ENCODE results near the gene ZNF609. TPM values are rescaled to one million over a fixed set of nuclear protein-coding genes. Genes with fewer than 3 reads are reported as not detected.

ZNF609 gene
- total and polyA plus RNA-seq, 10 of the 15 experiments (the other 5 are each of a cell fraction or from before 2014, with no cell fraction given), result 5.1 to 35.3 (median 13.6) TPM

- 0 out of 2 replicates have a peak, but pooled peaks have one; percentile 33 for TF ChIP-seq MEF2A (IDR thresholded peaks at IDR 0.05; ENCODE audit: insufficient read depth, low read depth, low read length)
- TF ChIP-seq MTA3 (IDR thresholded peaks at IDR 0.05; ENCODE audit: borderline replicate concordance, low read length), result peak; percentile 28; the same call in 1 of the 2 replicates
- TF ChIP-seq ATF2 (IDR thresholded peaks at IDR 0.05; ENCODE audit: low read length), result peak; percentile 78
- TF ChIP-seq TBL1XR1 (IDR thresholded peaks at IDR 0.05; ENCODE audit: low read depth, low read length), result peak; percentile 38; the same call in 1 of the 2 replicates
- TF ChIP-seq TAF1 (IDR thresholded peaks at IDR 0.05; ENCODE audit: borderline replicate concordance, low read depth, low read length), result no peak
- TF ChIP-seq EP300 (IDR thresholded peaks at IDR 0.05; ENCODE audit: borderline replicate concordance in 1 of 2, control insufficient read depth in 1 of 2, low read depth in 2 of 2, low read length in 2 of 2), result peak in 1 of 2 experiments; percentile 56; a peak in 1 of 4 replicates
- TF ChIP-seq IKZF1 (conservative IDR thresholded peaks at IDR 0.05), result peak; percentile 73
- TF ChIP-seq YY1 (IDR thresholded peaks at IDR 0.05; ENCODE audit: low read depth, low read length), result no peak
- TF ChIP-seq RELB (IDR thresholded peaks at IDR 0.05; ENCODE audit: low read depth), result peak; percentile 57; the same call in 1 of the 2 replicates
- no peak for TF ChIP-seq E2F4 (IDR thresholded peaks at IDR 0.05; ENCODE audit: low read depth, low read length)
- TF ChIP-seq ZNF592 (IDR thresholded peaks at IDR 0.05), result no peak
- 0 out of 2 replicates have a peak, but pooled peaks have one; percentile 41 for TF ChIP-seq TCF12 (IDR thresholded peaks at IDR 0.05; ENCODE audit: low read depth, low read length)
- TF ChIP-seq ATF7 (IDR thresholded peaks at IDR 0.05; ENCODE audit: low read depth), result peak; percentile 65; the same call in 1 of the 2 replicates
- TF ChIP-seq NR2F1 (conservative IDR thresholded peaks at IDR 0.05), result peak; percentile 55
- TF ChIP-seq SKIL (IDR thresholded peaks at IDR 0.05; ENCODE audit: low read depth, poor library complexity, severe bottlenecking), result peak; percentile 81
- peak; percentile 32; the same call in 1 of the 2 replicates for TF ChIP-seq FOXM1 (IDR thresholded peaks at IDR 0.05; ENCODE audit: low read depth, low read length)
- TF ChIP-seq PAX8 (IDR thresholded peaks at IDR 0.05), result no peak
- TF ChIP-seq SREBF2 (IDR thresholded peaks at IDR 0.05; ENCODE audit: low read length), result no peak
Measured at GRCh38 chr15:64443747-64444621, 16.4 kb upstream of the ZNF609 start (continued).
